ENCODE measurements around the gene MDN1. TPM values are rescaled to one million over a fixed set of nuclear protein-coding genes. Genes with fewer than 3 reads are reported as not detected.

MDN1 gene
- total RNA-seq, 1 experiment from 2014 or later: 12.7 TPM

Other genes with a start within 250 kb of the MDN1 start
- gene LYRM2, start 181.0 kb downstream of the MDN1 start, total RNA-seq (2014; rRNA removed; shearing (Covaris generic)): 17.0 and 19.9 TPM in 2 replicates
- 9.9 and 19.2 TPM in 2 replicates for gene CASP8AP2, start 10.1 kb upstream of the MDN1 start, total RNA-seq (2014; rRNA removed; shearing (Covaris generic))
- gene GJA10, start 74.7 kb upstream of the MDN1 start, total RNA-seq (2014; rRNA removed; shearing (Covaris generic)): not detected in 2 replicates

Measured in G401 (cell line).